ENCODE results near the gene COL27A1.

- TF ChIP-seq CTCF (IDR thresholded peaks at IDR 0.05) (no peak), POLR2A (IDR thresholded peaks at IDR 0.05) (no peak)
Measured at GRCh38 chr9:114347675-114348074, 192.3 kb downstream of the COL27A1 start.

All from adrenal gland (tissue), 5 donors.